Peyer's patch (tissue), 4 donors: Measurements from ENCODE around the gene TBX10. TPM values are rescaled to one million over a fixed set of nuclear protein-coding genes. Genes with fewer than 3 reads are reported as not detected.

ENCODE experiments used
- DNase-seq, 3 donors: peaks; one replicate each; pipeline ENCODE4 v3.0.0-alpha.2; 2017 to 2019
- H3K27ac ChIP-seq, 4 donors: fragments of 200-600 bp; sonication (generic); one replicate each; pipeline ENCODE4 v1.5.1; 2016 to 2019
- H3K27me3 ChIP-seq, 2 donors: fragments of 200-600 bp; sonication (generic); one replicate each; pipeline ENCODE4 v1.5.1; 2019
- H3K36me3 ChIP-seq, 3 donors: fragments of 200-600 bp; sonication (generic); one replicate each; pipeline ENCODE4 v1.5.1; 2016 to 2019
- H3K4me1 ChIP-seq, 4 donors: fragments of 200-600 bp; sonication (generic); one replicate each; pipeline ENCODE4 v1.5.1; 2016 to 2019
- H3K4me3 ChIP-seq, 4 donors: fragments of 200-600 bp; sonication (generic); 1 replicate in 3 of 4; 2 replicates in 1 of 4; pipeline ENCODE4 v1.5.1; 2016 to 2019; ENCODE audit warnings: mild to moderate bottlenecking in 1 of 4
- H3K9me3 ChIP-seq, 4 donors: fragments of 200-600 bp; sonication (generic); one replicate each; pipeline ENCODE4 v1.5.1; 2016 to 2019; ENCODE audit warnings: mild to moderate bottlenecking in 1 of 4
- POLR2A ChIP-seq, 2 donors: fragments of 450-650 bp; IDR thresholded peaks; one replicate each; pipeline ENCODE4 v1.5.1; 2017; ENCODE audit warnings: antibody characterized with exemption in 2 of 2, mild to moderate bottlenecking in 2 of 2, moderate library complexity in 2 of 2
- total RNA-seq, 4 donors: library from RNA; depleted of rRNA; stranded (reverse); fragments of >200 nt; gene quantifications; one replicate each; pipeline ENCODE4 v1.1.0, GENCODE V29; 2016
- TF ChIP-seq, protein P1 (sequence below), 6 experiments: fragments of 450-650 bp in 4 of 6; fragments of 200-600 bp in 2 of 6; sonication (generic) in 1 of 6; IDR thresholded peaks; one replicate each; pipeline ENCODE4 v1.5.1; 2017 to 2019; ENCODE audit warnings: antibody characterized with exemption in 6 of 6, mild to moderate bottlenecking in 3 of 6, moderate library complexity in 1 of 6

The TBX10 gene
- total RNA-seq, 4 donors from 2014 or later, result 16.9 to 82.5 (median 64.1) TPM; not detected in 1

DNA sequence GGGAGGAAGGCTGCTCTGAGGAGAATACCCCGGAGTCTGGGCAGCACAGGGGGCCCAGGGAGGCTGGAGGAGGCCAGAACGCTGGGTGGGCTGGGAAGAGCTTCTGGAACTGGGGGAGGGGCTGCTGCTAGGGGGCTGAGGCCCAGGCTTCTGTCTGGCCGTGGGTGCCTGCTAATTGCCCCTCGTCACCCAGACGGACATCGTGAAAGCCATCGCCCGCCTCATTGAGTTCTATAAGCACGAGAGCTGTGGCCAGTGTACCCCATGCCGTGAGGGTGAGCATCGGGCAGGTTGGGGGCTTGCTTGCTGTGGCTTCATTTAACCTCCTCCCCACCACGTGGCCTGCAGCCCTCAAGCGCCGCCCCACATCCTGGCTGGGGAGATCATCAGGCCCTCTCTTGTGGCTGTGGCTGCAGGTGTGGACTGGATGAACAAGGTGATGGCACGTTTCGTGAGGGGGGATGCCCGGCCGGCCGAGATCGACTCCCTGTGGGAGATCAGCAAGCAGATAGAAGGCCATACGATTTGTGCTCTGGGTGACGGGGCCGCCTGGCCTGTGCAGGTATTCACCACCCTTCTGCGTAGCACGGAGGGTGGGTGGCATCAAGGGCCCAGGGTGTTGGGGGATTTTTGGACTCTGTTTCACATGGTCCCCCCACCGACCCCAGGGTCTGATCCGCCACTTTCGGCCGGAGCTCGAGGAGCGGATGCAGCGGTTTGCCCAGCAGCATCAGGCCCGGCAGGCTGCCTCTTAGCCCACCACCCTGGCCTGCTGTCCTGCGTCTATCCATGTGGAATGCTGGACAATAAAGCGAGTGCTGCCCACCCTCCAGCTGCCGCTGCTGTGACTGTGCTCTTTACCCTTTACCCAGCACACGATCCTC, 27.6 kb downstream of the TBX10 start:
- TF ChIP-seq POLR2A (IDR thresholded peaks at IDR 0.05), result no peak
- TF ChIP-seq, protein P1, sequence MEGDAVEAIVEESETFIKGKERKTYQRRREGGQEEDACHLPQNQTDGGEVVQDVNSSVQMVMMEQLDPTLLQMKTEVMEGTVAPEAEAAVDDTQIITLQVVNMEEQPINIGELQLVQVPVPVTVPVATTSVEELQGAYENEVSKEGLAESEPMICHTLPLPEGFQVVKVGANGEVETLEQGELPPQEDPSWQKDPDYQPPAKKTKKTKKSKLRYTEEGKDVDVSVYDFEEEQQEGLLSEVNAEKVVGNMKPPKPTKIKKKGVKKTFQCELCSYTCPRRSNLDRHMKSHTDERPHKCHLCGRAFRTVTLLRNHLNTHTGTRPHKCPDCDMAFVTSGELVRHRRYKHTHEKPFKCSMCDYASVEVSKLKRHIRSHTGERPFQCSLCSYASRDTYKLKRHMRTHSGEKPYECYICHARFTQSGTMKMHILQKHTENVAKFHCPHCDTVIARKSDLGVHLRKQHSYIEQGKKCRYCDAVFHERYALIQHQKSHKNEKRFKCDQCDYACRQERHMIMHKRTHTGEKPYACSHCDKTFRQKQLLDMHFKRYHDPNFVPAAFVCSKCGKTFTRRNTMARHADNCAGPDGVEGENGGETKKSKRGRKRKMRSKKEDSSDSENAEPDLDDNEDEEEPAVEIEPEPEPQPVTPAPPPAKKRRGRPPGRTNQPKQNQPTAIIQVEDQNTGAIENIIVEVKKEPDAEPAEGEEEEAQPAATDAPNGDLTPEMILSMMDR (IDR thresholded peaks at IDR 0.05), result no peak

DNA sequence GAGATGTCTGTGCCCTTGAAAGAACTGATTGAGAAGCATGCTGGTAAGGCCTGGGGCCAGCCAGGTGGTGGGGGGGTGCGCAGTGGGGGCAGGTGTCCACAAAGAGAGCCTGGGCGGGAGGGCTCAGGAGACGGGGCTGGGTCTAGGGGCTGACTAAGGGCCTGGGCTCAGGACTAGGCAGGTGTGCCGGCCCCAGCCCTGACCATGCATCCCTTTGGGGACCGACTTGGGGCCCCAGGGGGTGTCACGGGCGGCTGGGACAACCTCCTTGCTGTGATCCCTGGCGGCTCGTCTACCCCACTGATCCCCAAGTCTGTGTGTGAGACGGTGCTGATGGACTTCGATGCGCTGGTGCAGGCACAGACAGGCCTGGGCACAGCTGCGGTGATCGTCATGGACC, 28.4 kb downstream of the TBX10 start:
- no peaks in the 10 kb centered on the region for H3K9me3 ChIP-seq
- no peak overlapping the region for H3K27ac ChIP-seq
- H3K36me3 ChIP-seq, result peaks cover 0 to 44% (median 0%) of the 10 kb centered on the region in 3 donors
- TF ChIP-seq, protein P1 (IDR thresholded peaks at IDR 0.05), result no peak
- TF ChIP-seq POLR2A (IDR thresholded peaks at IDR 0.05), result no peak
- no peak for DNase-seq
- peaks cover 0 to 28% (median 19%) of the 10 kb centered on the region in 4 donors for H3K4me1 ChIP-seq
- no peak overlapping the region for H3K4me3 ChIP-seq
- H3K27me3 ChIP-seq, result peaks cover 0 to 4% of the 10 kb centered on the region in 2 donors

More for the DNA sequence above, 27.6 kb downstream of the TBX10 start:
- Histone ChIP-seq H3K4me3 (no peak overlapping the region), H3K36me3 (peaks cover 0 to 44% (median 0%) of the 10 kb centered on the region in 3 donors), H3K4me1 (peaks cover 0 to 28% (median 17%) of the 10 kb centered on the region in 4 donors), H3K9me3 (no peaks in the 10 kb centered on the region), H3K27ac (no peak overlapping the region), H3K27me3 (peaks cover 0 to 5% of the 10 kb centered on the region in 2 donors)
- DNase-seq, result no peak

DNA sequence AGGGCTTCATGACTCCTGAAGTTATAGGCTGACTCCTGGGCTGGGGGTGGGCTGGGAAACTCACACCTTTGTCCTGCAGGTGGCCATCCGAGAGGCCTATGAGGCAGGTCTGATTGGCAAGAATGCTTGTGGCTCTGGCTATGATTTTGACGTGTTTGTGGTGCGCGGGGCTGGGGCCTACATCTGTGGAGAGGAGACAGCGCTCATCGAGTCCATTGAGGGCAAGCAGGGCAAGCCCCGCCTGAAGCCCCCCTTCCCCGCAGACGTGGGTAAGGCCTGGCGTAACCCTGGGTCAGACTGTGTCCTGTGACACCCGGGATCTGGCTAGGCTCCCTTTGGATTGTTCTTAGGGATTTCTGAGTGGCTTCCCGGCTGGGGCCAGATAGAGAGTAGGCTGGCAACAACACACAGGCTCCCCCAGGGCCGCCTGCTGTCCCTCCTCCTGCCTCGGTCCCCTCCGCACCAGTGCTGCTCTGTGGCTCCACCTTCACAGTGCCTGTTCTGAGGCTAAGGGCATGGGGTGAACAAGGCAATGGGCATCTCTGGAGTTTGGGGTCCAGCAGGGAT, 29.2 kb downstream of the TBX10 start:
- Histone ChIP-seq H3K4me3 (no peak overlapping the region), H3K4me1 (peaks cover 0 to 28% (median 18%) of the 10 kb centered on the region in 4 donors), H3K36me3 (peaks cover 0 to 44% (median 0%) of the 10 kb centered on the region in 3 donors), H3K27me3 (no peaks in the 10 kb centered on the region), H3K27ac (no peak overlapping the region), H3K9me3 (no peaks in the 10 kb centered on the region)
- TF ChIP-seq, protein P1 (IDR thresholded peaks at IDR 0.05), result no peak
- TF ChIP-seq POLR2A (IDR thresholded peaks at IDR 0.05), result no peak
- no peak for DNase-seq

DNA sequence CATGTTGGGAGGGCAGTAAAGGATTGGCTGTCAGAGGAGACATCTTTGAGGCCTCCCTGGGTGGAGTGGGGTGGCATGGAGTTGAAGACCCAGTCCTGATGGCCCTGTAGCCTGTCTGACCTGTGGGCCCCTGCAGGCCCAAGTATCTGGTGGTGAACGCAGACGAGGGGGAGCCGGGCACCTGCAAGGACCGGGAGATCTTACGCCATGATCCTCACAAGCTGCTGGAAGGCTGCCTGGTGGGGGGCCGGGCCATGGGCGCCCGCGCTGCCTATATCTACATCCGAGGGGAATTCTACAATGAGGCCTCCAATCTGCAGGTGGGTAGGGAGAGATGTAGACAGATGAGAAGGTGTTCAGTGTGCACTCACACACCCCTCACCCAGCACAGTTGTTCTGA, 30.2 kb downstream of the TBX10 start:
- no peak for TF ChIP-seq POLR2A (IDR thresholded peaks at IDR 0.05)
- TF ChIP-seq, protein P1 (IDR thresholded peaks at IDR 0.05), result no peak
- H3K4me1 ChIP-seq, result peaks cover 0 to 22% (median 15%) of the 10 kb centered on the region in 4 donors

DNA sequence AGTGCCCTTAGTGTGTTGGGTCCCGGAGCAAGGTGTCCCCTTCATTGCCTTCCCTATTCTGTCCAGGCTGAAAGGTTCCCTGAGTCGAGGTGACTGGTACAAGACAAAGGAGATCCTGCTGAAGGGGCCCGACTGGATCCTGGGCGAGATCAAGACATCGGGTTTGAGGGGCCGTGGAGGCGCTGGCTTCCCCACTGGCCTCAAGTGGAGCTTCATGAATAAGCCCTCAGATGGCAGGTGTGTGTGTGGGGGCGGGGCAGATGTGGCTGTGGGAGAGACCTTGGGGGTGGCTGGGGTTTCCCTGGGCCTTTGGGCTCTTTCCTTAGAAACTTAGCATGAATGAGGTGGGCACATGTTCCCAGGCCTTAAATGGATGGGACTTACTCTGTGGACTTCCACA, 31.1 kb downstream of the TBX10 start:
- TF ChIP-seq, protein P1 (IDR thresholded peaks at IDR 0.05), result no peak
- no peak for TF ChIP-seq POLR2A (IDR thresholded peaks at IDR 0.05)
- no peak overlapping the region for H3K27ac ChIP-seq
- H3K4me1 ChIP-seq, result peaks cover 0 to 15% (median 12%) of the 10 kb centered on the region in 4 donors
- no peaks in the 10 kb centered on the region for H3K27me3 ChIP-seq
- H3K9me3 ChIP-seq, result no peaks in the 10 kb centered on the region
- no peak overlapping the region for H3K4me3 ChIP-seq
- DNase-seq, result no peak
- H3K36me3 ChIP-seq, result peaks cover 0 to 44% (median 0%) of the 10 kb centered on the region in 3 donors

More for the DNA sequence above, 30.2 kb downstream of the TBX10 start:
- H3K4me3 ChIP-seq, result no peak overlapping the region
- no peak overlapping the region for H3K27ac ChIP-seq
- no peaks in the 10 kb centered on the region for H3K27me3 ChIP-seq
- DNase-seq, result no peak
- no peaks in the 10 kb centered on the region for H3K9me3 ChIP-seq
- H3K36me3 ChIP-seq, result peaks cover 0 to 44% (median 0%) of the 10 kb centered on the region in 3 donors
